Ovary (tissue), 9 donors: Measurements from ENCODE around the gene ABTB2. TPM values are rescaled to one million over a fixed set of nuclear protein-coding genes. Genes with fewer than 3 reads are reported as not detected.

Experiments used
- DNase-seq, 5 donors: peaks; one replicate each; pipeline ENCODE4 v3.0.0-alpha.2; 2019 to 2020
- H3K27ac ChIP-seq, 2 donors: fragments of 200-600 bp; one replicate each; pipeline versions ENCODE4 v1.5.1 to v1.8.0; 2019 to 2022
- H3K27me3 ChIP-seq: fragments of 200-600 bp; one replicate; pipeline ENCODE4 v1.8.0; 2022
- H3K36me3 ChIP-seq: fragments of 200-600 bp; sonication (generic); one replicate; pipeline ENCODE4 v1.5.1; 2019
- H3K4me1 ChIP-seq: one replicate; pipeline ENCODE4 v1.8.1; 2013; ENCODE audit warnings: mild to moderate bottlenecking, moderate library complexity; ENCODE audit not compliant: insufficient read depth
- H3K4me3 ChIP-seq: fragments of 200-600 bp; sonication (generic); one replicate; pipeline ENCODE4 v1.5.1; 2017
- H3K9me3 ChIP-seq, 2 donors: fragments of 200-600 bp in 1 of 2; sonication (generic) in 1 of 2; one replicate each; pipeline versions ENCODE4 v1.5.1 to v1.8.1; 2013 to 2019; ENCODE audit warnings: mild to moderate bottlenecking in 1 of 2, moderate library complexity in 1 of 2
- EP300 ChIP-seq: sonication (generic); formaldehyde crosslinking; IDR thresholded peaks from one replicate; pipeline ENCODE4 v1.6.1; 2017; ENCODE audit warnings: antibody characterized with exemption
- POLR2A ChIP-seq: fragments of 450-650 bp; IDR thresholded peaks from one replicate; pipeline ENCODE4 v1.6.1; 2017; ENCODE audit warnings: antibody characterized with exemption, mild to moderate bottlenecking, moderate library complexity
- WGBS, 3 donors: extraction: QIAGEN DNeasy Blood & Tissue Kit in 1 of 3; methylation state at CpG; one replicate each; pipeline versions ENCODE4 v1.1.5 to v1.1.7; 2013 to 2017; 5-methylcytosine and 5-hydroxymethylcytosine counted together
- intact Hi-C, 4 donors: fragments of 100-400 bp; cut with DNase I; formaldehyde crosslinking; loops; one replicate each; pipeline versions ENCODE4 v1.11.0 to v1.15.1; 2022 to 2023
- polyA plus RNA-seq, 2 donors: library from polyadenylated mRNA; stranded (reverse); fragments of 200-250 nt in 1 of 2; fragments of 350-450 nt in 1 of 2; fragmentation: Illumina TruSeq in 1 of 2; extraction: RNeasy Lipid Tissue Mini Kit (QIAGEN cat#74804) in 1 of 2; gene quantifications; one replicate each; pipeline ENCODE4 v1.2.3, GENCODE V29; 2013 to 2014
- total RNA-seq, 7 donors: library from RNA; depleted of rRNA in 2 of 7; stranded (reverse); fragments of >200 nt in 2 of 7; fragmentation: NEBNext Ultra II Directional in 3 of 7; extraction: Animal tissue kit (Norgen Biotek cat#: 25700) in 3 of 7; gene quantifications; one replicate each; pipeline versions ENCODE4 v1.1.0 to v1.2.4, GENCODE V29; 2016 to 2023
- TF ChIP-seq, protein P1 (sequence below), 3 donors: fragments of 450-650 bp in 2 of 3; fragments of 200-600 bp in 1 of 3; IDR thresholded peaks; one replicate each; pipeline versions ENCODE4 v1.5.1 to v1.8.0; 2016 to 2022; ENCODE audit warnings: antibody characterized with exemption in 3 of 3, mild to moderate bottlenecking in 1 of 3
- donor health status: DM: no; HTN: no; CAD: no; lungs with moderate emphysema.
- donor health status: DM: no; HTN: no; CAD: no.
- donor health status: Bipolar disorder and iron deficiency.
- donor health status: DM: yes; HTN: yes; CAD: no.
- donor health status: DM: no; HTN: no; CAD: no.
- donor health status: DM: yes; HTN: yes; CAD: no.

ABTB2 gene
- total and polyA plus RNA-seq, 9 donors, result 1.2 to 7.2 (median 2.6) TPM

GRCh38 chr11:34216706-34217105 lies 141.1 kb downstream of the ABTB2 start:
- Histone ChIP-seq H3K4me1 (no peaks in the 10 kb centered on the region), H3K27ac (no peak overlapping the region), H3K4me3 (no peak overlapping the region), H3K9me3 (no peaks in the 10 kb centered on the region), H3K36me3 (no peaks in the 10 kb centered on the region), H3K27me3 (no peaks in the 10 kb centered on the region)
- intact Hi-C loops, result loop anchor here in 1 of 4 donors (10.0 kb wide), 1 partner anchor 48 kb away; no protein-coding TSS in a partner anchor
- no peak for DNase-seq
- 79 to 83% (median 81%) methylated on average over 6 of the region's 6 CpGs for WGBS, 3 donors
- TF ChIP-seq EP300 (no peak), POLR2A (no peak)
- TF ChIP-seq, protein P1, sequence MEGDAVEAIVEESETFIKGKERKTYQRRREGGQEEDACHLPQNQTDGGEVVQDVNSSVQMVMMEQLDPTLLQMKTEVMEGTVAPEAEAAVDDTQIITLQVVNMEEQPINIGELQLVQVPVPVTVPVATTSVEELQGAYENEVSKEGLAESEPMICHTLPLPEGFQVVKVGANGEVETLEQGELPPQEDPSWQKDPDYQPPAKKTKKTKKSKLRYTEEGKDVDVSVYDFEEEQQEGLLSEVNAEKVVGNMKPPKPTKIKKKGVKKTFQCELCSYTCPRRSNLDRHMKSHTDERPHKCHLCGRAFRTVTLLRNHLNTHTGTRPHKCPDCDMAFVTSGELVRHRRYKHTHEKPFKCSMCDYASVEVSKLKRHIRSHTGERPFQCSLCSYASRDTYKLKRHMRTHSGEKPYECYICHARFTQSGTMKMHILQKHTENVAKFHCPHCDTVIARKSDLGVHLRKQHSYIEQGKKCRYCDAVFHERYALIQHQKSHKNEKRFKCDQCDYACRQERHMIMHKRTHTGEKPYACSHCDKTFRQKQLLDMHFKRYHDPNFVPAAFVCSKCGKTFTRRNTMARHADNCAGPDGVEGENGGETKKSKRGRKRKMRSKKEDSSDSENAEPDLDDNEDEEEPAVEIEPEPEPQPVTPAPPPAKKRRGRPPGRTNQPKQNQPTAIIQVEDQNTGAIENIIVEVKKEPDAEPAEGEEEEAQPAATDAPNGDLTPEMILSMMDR (IDR thresholded peaks at IDR 0.05), result no peak

GRCh38 chr11:34215806-34216453 lies 141.9 kb downstream of the ABTB2 start:
- no peaks in the 10 kb centered on the region for H3K9me3 ChIP-seq
- H3K4me1 ChIP-seq, result no peaks in the 10 kb centered on the region
- TF ChIP-seq, protein P1 (IDR thresholded peaks at IDR 0.05), result no peak
- no peak for TF ChIP-seq POLR2A
- no peak for TF ChIP-seq EP300
- H3K4me3 ChIP-seq, result no peak overlapping the region
- DNase-seq, result no peak
- 74 to 79% (median 79%) methylated on average over 1 of the region's 1 CpG for WGBS, 3 donors
- no peaks in the 10 kb centered on the region for H3K27me3 ChIP-seq
- H3K36me3 ChIP-seq, result no peaks in the 10 kb centered on the region
- H3K27ac ChIP-seq, result no peak overlapping the region
- intact Hi-C loops, result loop anchor here in 1 of 4 donors (10.0 kb wide), 1 partner anchor 49 kb away; no protein-coding TSS in a partner anchor

DNA sequence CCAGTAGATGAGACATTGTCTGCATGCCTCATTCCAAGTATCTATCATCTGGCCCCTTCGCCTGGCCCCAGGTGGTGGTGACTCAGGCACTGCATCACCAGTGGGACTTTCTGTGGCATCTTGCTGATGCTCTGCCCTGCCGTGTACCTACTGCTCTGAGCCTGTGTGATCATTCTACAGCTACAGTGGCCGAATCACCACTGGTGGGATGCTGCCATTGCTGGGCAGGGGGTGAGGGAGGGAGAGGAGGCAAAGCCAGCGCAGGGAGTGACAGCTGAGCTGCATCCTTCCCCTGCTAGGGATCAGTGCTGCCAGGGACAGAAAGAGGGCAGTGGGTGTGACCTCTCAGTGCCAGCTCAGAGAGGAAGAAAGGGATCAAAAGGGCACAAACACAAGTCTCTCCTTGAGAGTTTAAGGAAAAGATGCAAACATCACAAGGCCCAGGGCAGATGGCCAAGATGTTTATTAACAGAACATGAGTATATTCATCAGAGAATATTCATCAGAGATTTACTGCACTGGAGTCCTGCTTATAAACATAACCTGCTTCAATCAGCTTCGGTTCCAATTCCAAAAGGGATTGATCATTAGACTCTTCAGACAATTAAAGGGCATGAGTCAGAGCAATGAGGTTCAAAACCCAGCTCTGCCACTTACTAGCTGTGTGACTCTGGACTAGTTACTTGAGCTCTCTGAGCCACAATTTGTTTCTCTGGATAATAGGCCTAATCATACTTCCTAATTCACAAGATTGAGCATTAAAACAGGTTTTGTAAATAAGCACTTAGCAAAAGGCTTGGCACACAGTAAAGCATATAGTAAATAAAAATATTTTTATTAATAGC lies 142.6 kb downstream of the ABTB2 start:
- intact Hi-C loops, result loop anchor here in 1 of 4 donors (10.0 kb wide), 1 partner anchor 50 kb away; no protein-coding TSS in a partner anchor
- Histone ChIP-seq H3K36me3 (no peaks in the 10 kb centered on the region), H3K27me3 (no peaks in the 10 kb centered on the region), H3K9me3 (no peaks in the 10 kb centered on the region), H3K27ac (no peak overlapping the region), H3K4me1 (no peaks in the 10 kb centered on the region), H3K4me3 (no peak overlapping the region)
- 76 to 80% (median 79%) methylated on average over 5 of the region's 5 CpGs for WGBS, 3 donors
- no peak for DNase-seq
- TF ChIP-seq, protein P1 (IDR thresholded peaks at IDR 0.05), result no peak
- no peak for TF ChIP-seq EP300
- no peak for TF ChIP-seq POLR2A

GRCh38 chr11:34213366-34213765 lies 144.4 kb downstream of the ABTB2 start:
- H3K36me3 ChIP-seq, result no peaks in the 10 kb centered on the region
- H3K9me3 ChIP-seq, result no peaks in the 10 kb centered on the region
- no peak overlapping the region for H3K4me3 ChIP-seq
- WGBS, 3 donors, result 73 to 78% (median 75%) methylated on average over 5 of the region's 5 CpGs
- TF ChIP-seq, protein P1 (IDR thresholded peaks at IDR 0.05), result no peak
- TF ChIP-seq POLR2A (no peak), EP300 (no peak)
- no peak overlapping the region for H3K27ac ChIP-seq
- no peaks in the 10 kb centered on the region for H3K27me3 ChIP-seq
- no peaks in the 10 kb centered on the region for H3K4me1 ChIP-seq
- DNase-seq, result no peak
- intact Hi-C loops, result loop anchor here in 1 of 4 donors (10.0 kb wide), 1 partner anchor 51 kb away; no protein-coding TSS in a partner anchor
